ENCODE results near the gene FILIP1L. TPM values are rescaled to one million over a fixed set of nuclear protein-coding genes. Genes with fewer than 3 reads are reported as not detected.

FILIP1L gene
- total RNA-seq, 3 donors from 2014 or later: 8.9 to 37.0 (median 17.1) TPM

DNA sequence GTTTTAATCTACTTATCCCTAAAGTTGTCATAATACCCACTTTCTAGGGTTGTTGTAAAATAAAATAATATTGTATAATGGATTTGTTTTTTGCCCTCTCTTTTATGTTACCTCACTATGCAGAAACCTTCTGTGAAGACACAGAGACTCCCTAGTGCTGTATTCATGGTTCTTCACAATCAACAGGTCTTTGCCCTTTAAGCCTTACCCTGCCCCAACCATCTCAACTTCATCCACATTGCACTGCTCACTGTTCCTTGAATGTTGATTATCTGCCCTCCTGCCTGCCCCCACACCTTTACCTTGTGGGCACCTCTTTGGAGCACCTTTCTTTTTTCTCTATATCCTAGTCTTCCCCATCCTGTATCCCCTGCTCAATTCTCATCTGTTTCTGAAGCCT lies 275.5 kb downstream of the FILIP1L start:
- DNase-seq (no peak), ATAC-seq (no peak)
- H3K36me3 ChIP-seq (ENCODE audit: low read depth): no peaks in the 10 kb centered on the region
- H3K4me1 ChIP-seq (ENCODE audit: low read depth): peaks cover 16% of the 10 kb centered on the region
- H3K4me3 ChIP-seq: no peak overlapping the region
- intact Hi-C loops (cut with DNase I, micrococcal nuclease): no loop called here
- H3K9me3 ChIP-seq: no peaks in the 10 kb centered on the region
- no peak for TF ChIP-seq CTCF (IDR thresholded peaks at IDR 0.05)

DNA sequence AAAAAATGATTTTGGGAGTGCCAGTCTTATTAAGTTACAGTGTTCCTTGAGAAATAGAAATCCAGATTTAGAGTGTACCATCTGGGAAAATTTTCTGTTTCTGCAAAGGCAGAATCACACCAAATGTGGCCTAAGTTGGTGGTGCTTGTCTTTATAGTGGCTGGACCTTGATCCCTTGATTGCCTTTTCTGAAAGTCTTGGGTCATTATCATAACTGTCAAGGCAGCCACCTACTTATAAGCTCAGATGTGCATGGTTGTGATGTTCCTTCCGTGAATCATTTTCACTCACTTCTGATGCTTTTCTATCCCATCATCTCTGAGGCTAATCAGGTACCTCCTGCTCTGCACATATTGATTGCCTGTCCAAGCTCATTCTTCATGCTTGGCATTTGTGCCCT lies 276.6 kb downstream of the FILIP1L start:
- H3K4me3 ChIP-seq: no peak overlapping the region
- ATAC-seq (peak; percentile 82), DNase-seq (peak in 1 of 3 donors; percentile 42)
- no peaks in the 10 kb centered on the region for H3K36me3 ChIP-seq (ENCODE audit: low read depth)
- intact Hi-C loops (cut with DNase I, micrococcal nuclease): no loop called here
- H3K4me1 ChIP-seq (ENCODE audit: low read depth): peaks cover 16% of the 10 kb centered on the region
- H3K9me3 ChIP-seq: no peaks in the 10 kb centered on the region
- TF ChIP-seq CTCF (IDR thresholded peaks at IDR 0.05): no peak

GRCh38 chr3:99836681-99837080 lies 277.6 kb downstream of the FILIP1L start:
- TF ChIP-seq CTCF (IDR thresholded peaks at IDR 0.05): no peak
- Histone ChIP-seq H3K4me3 (no peak overlapping the region), H3K4me1 (ENCODE audit: low read depth) (peaks cover 16% of the 10 kb centered on the region), H3K9me3 (no peaks in the 10 kb centered on the region), H3K36me3 (ENCODE audit: low read depth) (no peaks in the 10 kb centered on the region)
- intact Hi-C loops (cut with DNase I, micrococcal nuclease): no loop called here
- DNase-seq (peak in 1 of 3 donors; percentile 47), ATAC-seq (peak; percentile 73)

DNA sequence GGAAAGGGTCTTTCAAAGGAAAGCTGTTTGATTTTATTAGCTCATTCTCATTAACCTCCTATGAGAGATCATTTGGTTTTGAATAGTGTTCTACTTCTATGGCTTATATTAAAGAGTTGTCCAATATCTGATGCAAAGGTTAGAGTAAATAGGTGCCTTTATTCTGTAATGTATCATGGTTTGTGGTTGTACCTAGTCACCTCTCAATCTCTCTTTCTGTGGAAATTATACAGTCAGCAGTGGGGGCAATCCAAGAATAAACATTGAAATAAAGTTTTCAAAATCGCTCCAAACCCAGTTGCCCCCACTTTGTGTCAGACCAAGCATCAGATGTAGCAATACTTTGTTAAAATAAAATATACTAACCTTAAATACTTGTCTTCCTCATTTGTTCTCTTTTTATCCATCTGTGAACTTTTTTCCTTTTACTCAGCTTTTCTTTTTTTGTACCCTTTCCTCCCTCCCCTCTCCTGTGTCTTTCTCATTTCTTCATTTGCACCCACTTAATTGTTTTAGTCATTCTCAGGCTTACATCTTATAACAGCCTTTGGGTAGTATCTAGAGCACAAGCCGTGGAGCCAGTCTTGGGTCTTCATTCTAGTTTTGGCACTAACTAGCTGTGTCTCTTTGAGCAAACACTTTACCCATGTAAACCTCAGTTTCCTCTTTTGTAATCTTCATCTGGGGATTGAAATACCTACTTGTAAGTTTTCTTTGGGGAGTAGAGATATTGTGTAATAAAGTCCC lies 279.9 kb downstream of the FILIP1L start:
- no peaks in the 10 kb centered on the region for H3K36me3 ChIP-seq (ENCODE audit: low read depth)
- peaks cover 16% of the 10 kb centered on the region for H3K4me1 ChIP-seq (ENCODE audit: low read depth)
- intact Hi-C loops (cut with DNase I, micrococcal nuclease): no loop called here
- no peak for TF ChIP-seq CTCF (IDR thresholded peaks at IDR 0.05)
- H3K4me3 ChIP-seq: no peak overlapping the region
- DNase-seq: no peak
- H3K9me3 ChIP-seq: no peaks in the 10 kb centered on the region
- no peak for ATAC-seq

DNA sequence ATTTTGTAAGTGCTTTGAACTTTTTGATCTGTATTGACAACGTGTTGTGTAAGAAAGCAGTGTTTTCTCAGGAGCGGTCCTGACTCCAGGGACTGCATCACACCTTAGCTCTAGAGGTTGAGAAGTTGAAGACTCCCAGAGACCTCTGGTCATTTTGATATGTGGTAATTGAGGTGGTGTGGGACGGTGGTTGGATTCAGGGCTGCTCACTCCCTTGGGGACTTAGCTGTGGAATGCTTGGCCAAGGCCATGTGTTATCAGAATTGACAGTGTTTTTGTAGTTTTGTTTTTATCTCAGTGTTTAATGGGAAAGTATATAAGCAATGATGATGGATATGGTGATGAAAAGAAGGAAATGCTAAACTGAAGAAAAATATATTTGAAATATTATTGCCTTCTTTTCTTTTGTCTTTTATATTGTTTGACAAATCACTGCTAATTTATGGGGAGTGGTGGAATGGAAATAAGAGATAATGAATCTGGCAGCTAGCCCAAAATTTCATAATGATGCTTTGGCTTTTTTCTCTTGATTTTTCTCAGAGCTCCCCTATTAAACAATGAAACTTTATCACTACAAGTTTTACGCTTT lies 280.6 kb downstream of the FILIP1L start:
- no peak for ATAC-seq
- intact Hi-C loops (cut with DNase I, micrococcal nuclease): no loop called here

More for the DNA sequence above, 280.6 kb downstream of the FILIP1L start:
- TF ChIP-seq CTCF (IDR thresholded peaks at IDR 0.05): no peak
- no peak for DNase-seq
- H3K36me3 ChIP-seq (ENCODE audit: low read depth): no peaks in the 10 kb centered on the region
- no peaks in the 10 kb centered on the region for H3K9me3 ChIP-seq
- no peak overlapping the region for H3K4me3 ChIP-seq
- peaks cover 16% of the 10 kb centered on the region for H3K4me1 ChIP-seq (ENCODE audit: low read depth)
